Progenitor cell of endocrine pancreas (in vitro differentiated cells): ENCODE results near the gene DENND1B. TPM values are rescaled to one million over a fixed set of nuclear protein-coding genes. Genes with fewer than 3 reads are reported as not detected.

Experiments
- DNase-seq: peaks from one replicate; pipeline ENCODE4 v3.0.0; 2021; ENCODE audit warnings: low spot score; ENCODE audit not compliant: unreplicated experiment
- H3K27ac Mint-ChIP-seq: 2 replicates; pipeline ENCODE4 v1.8.0; 2021; ENCODE audit warnings: mild to moderate bottlenecking, moderate library complexity, mixed read lengths
- H3K27me3 Mint-ChIP-seq: 2 replicates; pipeline ENCODE4 v1.8.0; 2021; ENCODE audit warnings: mixed read lengths
- H3K36me3 Mint-ChIP-seq: 2 replicates; pipeline ENCODE4 v1.8.0; 2022; ENCODE audit warnings: mixed read lengths; ENCODE audit not compliant: insufficient read depth
- H3K4me1 Mint-ChIP-seq: 2 replicates; pipeline ENCODE4 v1.8.0; 2021; ENCODE audit warnings: low read depth, mixed read lengths
- H3K4me3 Mint-ChIP-seq: 2 replicates; pipeline ENCODE4 v1.8.0; 2021; ENCODE audit warnings: low read depth, mild to moderate bottlenecking, moderate library complexity, mixed read lengths
- H3K9me3 Mint-ChIP-seq: 2 replicates; pipeline ENCODE4 v1.8.0; 2021; ENCODE audit warnings: low read depth, mixed read lengths
- CTCF ChIP-seq: fragments of 200-600 bp; sonication (generic); IDR thresholded peaks from one replicate; pipeline ENCODE4 v1.5.0; 2021; ENCODE audit warnings: antibody characterized with exemption, mild to moderate bottlenecking; ENCODE audit not compliant: unreplicated experiment
- total RNA-seq: library from RNA; stranded (reverse); gene quantifications from 2 replicates; pipeline ENCODE4 v1.2.1, GENCODE V29; 2021

The DENND1B gene
- total RNA-seq, 1 donor from 2014 or later = 15.7 TPM

- Mint-ChIP-seq H3K27ac (no peak overlapping the region), H3K4me3 (no peak overlapping the region), H3K27me3 (no peaks in the 10 kb centered on the region), H3K9me3 (no peaks in the 10 kb centered on the region), H3K4me1 (peaks cover 12% of the 10 kb centered on the region), H3K36me3 (no peaks in the 10 kb centered on the region)
- DNase-seq = no peak
- no peak for TF ChIP-seq CTCF
Observed at GRCh38 chr1:197469620-197470210, 305.6 kb downstream of the DENND1B start.

- no peaks in the 10 kb centered on the region for H3K36me3 Mint-ChIP-seq
- no peak overlapping the region for H3K27ac Mint-ChIP-seq
- no peak for TF ChIP-seq CTCF
- H3K27me3 Mint-ChIP-seq = no peaks in the 10 kb centered on the region
- H3K4me1 Mint-ChIP-seq = peaks cover 14% of the 10 kb centered on the region
- no peak for DNase-seq
- no peaks in the 10 kb centered on the region for H3K9me3 Mint-ChIP-seq
- no peak overlapping the region for H3K4me3 Mint-ChIP-seq
Observed at GRCh38 chr1:197468543-197469175, 306.6 kb downstream of the DENND1B start.

GRCh38 chr1:197467881-197468280 is 307.4 kb downstream of the DENND1B start:
- Mint-ChIP-seq H3K27me3 (no peaks in the 10 kb centered on the region), H3K4me1 (peaks cover 16% of the 10 kb centered on the region), H3K4me3 (no peak overlapping the region), H3K9me3 (no peaks in the 10 kb centered on the region), H3K27ac (no peak overlapping the region), H3K36me3 (no peaks in the 10 kb centered on the region)
- no peak for DNase-seq
- no peak for TF ChIP-seq CTCF

GRCh38 chr1:197466813-197467212 is 308.5 kb downstream of the DENND1B start:
- H3K9me3 Mint-ChIP-seq = no peaks in the 10 kb centered on the region
- H3K27ac Mint-ChIP-seq = no peak overlapping the region
- no peak for TF ChIP-seq CTCF
- no peak overlapping the region for H3K4me3 Mint-ChIP-seq
- no peaks in the 10 kb centered on the region for H3K27me3 Mint-ChIP-seq
- no peaks in the 10 kb centered on the region for H3K36me3 Mint-ChIP-seq
- H3K4me1 Mint-ChIP-seq = peaks cover 14% of the 10 kb centered on the region
- no peak for DNase-seq

- no peaks in the 10 kb centered on the region for H3K36me3 Mint-ChIP-seq
- H3K4me3 Mint-ChIP-seq = no peak overlapping the region
- TF ChIP-seq CTCF = no peak
- H3K4me1 Mint-ChIP-seq = peaks cover 14% of the 10 kb centered on the region
- no peaks in the 10 kb centered on the region for H3K27me3 Mint-ChIP-seq
- no peaks in the 10 kb centered on the region for H3K9me3 Mint-ChIP-seq
- H3K27ac Mint-ChIP-seq = no peak overlapping the region
- no peak for DNase-seq
Observed at GRCh38 chr1:197465528-197466327, 309.6 kb downstream of the DENND1B start.
